Measurements from ENCODE around the gene SLC15A3.

The SLC15A3 gene

GRCh38 chr11:60947700-60948099 lies 4.3 kb downstream of the SLC15A3 start:
- in situ Hi-C loops (cut with HindIII; ENCODE audit: low sequenced_read_pairs) = no loop called here

GRCh38 chr11:60946601-60947264 lies 5.2 kb downstream of the SLC15A3 start:
- in situ Hi-C loops (cut with HindIII; ENCODE audit: low sequenced_read_pairs) = no loop called here

GRCh38 chr11:60945295-60945667 lies 6.7 kb downstream of the SLC15A3 start:
- in situ Hi-C loops (cut with HindIII; ENCODE audit: low sequenced_read_pairs) = no loop called here

- in situ Hi-C loops (cut with HindIII; ENCODE audit: low sequenced_read_pairs) = no loop called here
Observed at GRCh38 chr11:60944490-60945294, 7.3 kb downstream of the SLC15A3 start.

GRCh38 chr11:60942970-60943565 lies 8.9 kb downstream of the SLC15A3 start:
- in situ Hi-C loops (cut with HindIII; ENCODE audit: low sequenced_read_pairs) = no loop called here

- in situ Hi-C loops (cut with HindIII; ENCODE audit: low sequenced_read_pairs) = no loop called here
Observed at GRCh38 chr11:60942219-60942618, 9.8 kb downstream of the SLC15A3 start.

GRCh38 chr11:60941371-60942119 lies 10.4 kb downstream of the SLC15A3 start:
- in situ Hi-C loops (cut with HindIII; ENCODE audit: low sequenced_read_pairs) = no loop called here

GRCh38 chr11:60939855-60940254 lies 12.1 kb downstream of the SLC15A3 start:
- in situ Hi-C loops (cut with HindIII; ENCODE audit: low sequenced_read_pairs) = no loop called here

- in situ Hi-C loops (cut with HindIII; ENCODE audit: low sequenced_read_pairs) = no loop called here
Observed at GRCh38 chr11:60939301-60939700, 12.7 kb downstream of the SLC15A3 start.

GRCh38 chr11:60938500-60938899 lies 13.5 kb downstream of the SLC15A3 start:
- in situ Hi-C loops (cut with HindIII; ENCODE audit: low sequenced_read_pairs) = no loop called here

GRCh38 chr11:60937811-60938210 lies 14.2 kb downstream of the SLC15A3 start:
- in situ Hi-C loops (cut with HindIII; ENCODE audit: low sequenced_read_pairs) = no loop called here

- in situ Hi-C loops (cut with HindIII; ENCODE audit: low sequenced_read_pairs) = no loop called here
Observed at GRCh38 chr11:60937144-60937527, 14.8 kb downstream of the SLC15A3 start.

- in situ Hi-C loops (cut with HindIII; ENCODE audit: low sequenced_read_pairs) = no loop called here
Observed at GRCh38 chr11:60936467-60937143, 15.4 kb downstream of the SLC15A3 start.

GRCh38 chr11:60935676-60936442 lies 16.1 kb downstream of the SLC15A3 start:
- in situ Hi-C loops (cut with HindIII; ENCODE audit: low sequenced_read_pairs) = no loop called here

GRCh38 chr11:60934790-60935605 lies 17.0 kb downstream of the SLC15A3 start:
- in situ Hi-C loops (cut with HindIII; ENCODE audit: low sequenced_read_pairs) = no loop called here

- in situ Hi-C loops (cut with HindIII; ENCODE audit: low sequenced_read_pairs) = no loop called here
Observed at GRCh38 chr11:60934124-60934789, 17.7 kb downstream of the SLC15A3 start.

GRCh38 chr11:60933416-60934123 lies 18.4 kb downstream of the SLC15A3 start:
- in situ Hi-C loops (cut with HindIII; ENCODE audit: low sequenced_read_pairs) = no loop called here
